Adrenal gland (tissue), 12 donors: Measurements from ENCODE around the gene UGT1A3. TPM values are rescaled to one million over a fixed set of nuclear protein-coding genes. Genes with fewer than 3 reads are reported as not detected.

Source experiments
- DNase-seq, 7 donors: peaks; one replicate each; pipeline ENCODE4 v3.0.0-alpha.2; 2019 to 2020
- H3K27ac ChIP-seq, 5 donors: fragments of 200-600 bp; sonication (generic) in 4 of 5; 1 replicate in 3 of 5; 2 replicates in 2 of 5; pipeline versions ENCODE4 v1.5.1 to v1.8.0; 2016 to 2020; ENCODE audit warnings: mild to moderate bottlenecking in 1 of 5
- H3K27me3 ChIP-seq: fragments of 200-600 bp; 2 replicates; pipeline ENCODE4 v1.8.0; 2021
- H3K36me3 ChIP-seq, 2 donors: fragments of 200-600 bp; replicated peaks in 1 of 2; 1 replicate in 1 of 2; 2 replicates in 1 of 2; pipeline versions ENCODE4 v1.5.1 to v1.8.0; 2018 to 2022
- H3K4me1 ChIP-seq, 2 donors: fragments of 200-600 bp; replicated peaks in 1 of 2; 1 replicate in 1 of 2; 2 replicates in 1 of 2; pipeline versions ENCODE4 v1.5.1 to v1.8.0; 2018 to 2021
- H3K4me3 ChIP-seq, 4 donors: fragments of 200-600 bp; sonication (generic) in 3 of 4; one replicate each; pipeline ENCODE4 v1.5.1; 2016 to 2018
- H3K9me3 ChIP-seq, 3 donors: fragments of 200-600 bp; sonication (generic) in 1 of 3; replicated peaks in 1 of 3; 1 replicate in 2 of 3; 2 replicates in 1 of 3; pipeline versions ENCODE4 v1.5.1 to v1.8.0; 2016 to 2021
- CTCF ChIP-seq, 6 experiments: fragments of 450-650 bp in 4 of 6; fragments of 200-600 bp in 2 of 6; sonication (generic) in 1 of 6; IDR thresholded peaks; 1 replicate in 5 of 6; 2 replicates in 1 of 6; pipeline versions ENCODE4 v1.5.1 to v1.8.0; 2016 to 2021; ENCODE audit warnings: antibody characterized with exemption in 6 of 6, mild to moderate bottlenecking in 2 of 6, moderate library complexity in 1 of 6
- POLR2A ChIP-seq, 2 donors: fragments of 450-650 bp; IDR thresholded peaks; one replicate each; pipeline ENCODE4 v1.6.1; 2017; ENCODE audit warnings: antibody characterized with exemption in 2 of 2, mild to moderate bottlenecking in 2 of 2, moderate library complexity in 1 of 2
- WGBS, 4 donors: extraction: QIAGEN DNeasy Blood & Tissue Kit in 2 of 4; methylation state at CpG; one replicate each; pipeline versions ENCODE4 v1.1.5 to v1.1.7; 2013 to 2017; 5-methylcytosine and 5-hydroxymethylcytosine counted together
- intact Hi-C, 2 donors: fragments of 100-400 bp; cut with DNase I; formaldehyde crosslinking; loops; one replicate each; pipeline versions ENCODE4 v1.14.1 to v1.15.0; 2022 to 2023
- polyA plus RNA-seq, 3 donors: library from polyadenylated mRNA; stranded (reverse); fragments of 200-250 nt in 2 of 3; fragments of 350-450 nt in 1 of 3; fragmentation: Illumina TruSeq in 1 of 3; extraction: RNeasy Lipid Tissue Mini Kit (QIAGEN cat#74804) in 1 of 3; gene quantifications; one replicate each; pipeline ENCODE4 v1.2.3, GENCODE V29; 2013 to 2014
- total RNA-seq, 9 donors: library from RNA; depleted of rRNA in 4 of 9; stranded (reverse); fragments of >200 nt in 4 of 9; fragments of 120-200 nt in 1 of 9; fragmentation: NEBNext Ultra II Directional in 1 of 9; extraction: Animal tissue kit (Norgen Biotek cat#: 25700) in 1 of 9; gene quantifications; one replicate each; pipeline versions ENCODE4 v1.1.0 to v1.2.4, GENCODE V29; 2013 to 2023
- donor health status: healthy with polysubstance abuse.
- donor health status: Bipolar disorder and iron deficiency.
- donor health status: DM: yes; HTN: yes; CAD: no.
- donor health status: DM: no; HTN: no; CAD: no.
- donor health status: DM: no; HTN: no; CAD: no.
- donor health status: DM: yes; HTN: yes; CAD: no.

UGT1A3 gene
- total and polyA plus RNA-seq, 12 donors, result not detected

DNA sequence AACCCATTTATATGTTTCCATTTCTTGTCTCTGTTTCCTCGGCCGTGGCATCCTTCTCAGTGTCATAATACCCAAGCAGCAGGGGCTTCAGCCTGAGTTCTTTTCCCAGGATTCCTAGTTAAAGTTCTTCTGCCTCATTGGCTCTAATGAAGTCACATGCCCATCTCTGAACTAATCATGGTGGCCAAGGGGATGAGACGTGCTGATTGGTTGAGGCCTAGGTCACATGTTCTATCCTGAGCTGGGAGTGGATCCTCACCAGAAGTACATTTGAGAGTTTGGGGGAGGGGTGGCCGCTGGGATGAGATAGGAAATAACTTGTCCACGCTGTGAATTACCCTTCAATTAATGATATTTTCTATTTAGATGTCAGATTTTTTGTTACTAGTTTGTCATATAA lies 19.9 kb upstream of the UGT1A3 start:
- WGBS, 4 donors, result 52 to 73% (median 72%) methylated on average over 5 of the region's 5 CpGs
- Histone ChIP-seq H3K27ac (no peak overlapping the region), H3K4me3 (no peak overlapping the region), H3K4me1 (no peaks in the 10 kb centered on the region), H3K27me3 (peaks cover 19% of the 10 kb centered on the region), H3K9me3 (no peaks in the 10 kb centered on the region), H3K36me3 (no peaks in the 10 kb centered on the region)
- DNase-seq, result no peak
- TF ChIP-seq CTCF (IDR thresholded peaks at IDR 0.05) (no peak), POLR2A (IDR thresholded peaks at IDR 0.05) (no peak)
- intact Hi-C loops, result no loop called here

- H3K9me3 ChIP-seq, result no peaks in the 10 kb centered on the region
- peak; percentile 83 to 91 (median 90) for DNase-seq
- peaks cover 25% of the 10 kb centered on the region for H3K27me3 ChIP-seq
- WGBS, 4 donors, result 24 to 36% (median 31%) methylated on average over 7 to 11 of the region's 11 CpGs
- H3K4me1 ChIP-seq, result no peaks in the 10 kb centered on the region
- H3K36me3 ChIP-seq, result no peaks in the 10 kb centered on the region
- no peak overlapping the region for H3K4me3 ChIP-seq
- no peak for TF ChIP-seq POLR2A (IDR thresholded peaks at IDR 0.05)
- peak; percentile 82 to 95 (median 84) for TF ChIP-seq CTCF (IDR thresholded peaks at IDR 0.05)
- H3K27ac ChIP-seq, result no peak overlapping the region
- intact Hi-C loops, result loop anchor here (10.0 kb wide), 2 partner anchors 147 to 267 kb away; partner anchors contain the start of gene USP40 (in 1 of the 2)
Measured at GRCh38 chr2:233711312-233712008, 17.4 kb upstream of the UGT1A3 start.

GRCh38 chr2:233712611-233713261 lies 16.1 kb upstream of the UGT1A3 start, which contains the start of gene UGT1A5:
UGT1A5 (plus strand) TSS chr2:233712907; CDS start chr2:233712992, 85 bp downstream.
- Histone ChIP-seq H3K36me3 (no peaks in the 10 kb centered on the region), H3K4me3 (no peak within 1 kb of the TSS), H3K27ac (no peak within 1 kb of the TSS), H3K9me3 (no peaks in the 10 kb centered on the region), H3K27me3 (peaks cover 35% of the 10 kb centered on the region), H3K4me1 (no peaks in the 10 kb centered on the region)
- intact Hi-C loops, result loop anchor here (10.0 kb wide), 2 partner anchors 148 to 268 kb away; partner anchors contain the start of gene USP40 (in 1 of the 2)
- WGBS, 4 donors, result 64 to 73% (median 68%) methylated on average over 14 of the region's 14 CpGs
- no peak for DNase-seq
- TF ChIP-seq POLR2A (IDR thresholded peaks at IDR 0.05), result no peak
- no peak for TF ChIP-seq CTCF (IDR thresholded peaks at IDR 0.05)

DNA sequence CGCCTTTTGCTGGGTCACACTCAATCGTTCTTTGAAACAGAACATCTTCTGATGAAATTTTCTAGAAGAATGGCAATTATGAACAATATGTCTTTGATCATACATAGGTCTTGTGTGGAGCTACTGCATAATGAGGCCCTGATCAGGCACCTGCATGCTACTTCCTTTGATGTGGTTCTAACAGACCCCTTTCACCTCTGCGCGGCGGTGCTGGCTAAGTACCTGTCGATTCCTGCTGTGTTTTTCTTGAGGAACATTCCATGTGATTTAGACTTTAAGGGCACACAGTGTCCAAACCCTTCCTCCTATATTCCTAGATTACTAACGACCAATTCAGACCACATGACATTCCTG lies 15.6 kb upstream of the UGT1A3 start:
- Histone ChIP-seq H3K4me3 (no peak overlapping the region), H3K27ac (no peak overlapping the region), H3K9me3 (no peaks in the 10 kb centered on the region), H3K27me3 (peaks cover 32% of the 10 kb centered on the region), H3K36me3 (no peaks in the 10 kb centered on the region), H3K4me1 (no peaks in the 10 kb centered on the region)
- no peak for DNase-seq
- intact Hi-C loops, result loop anchor here (10.0 kb wide), 2 partner anchors 148 to 268 kb away; partner anchors contain the start of gene USP40 (in 1 of the 2)
- 67 to 74% (median 70%) methylated on average over 7 of the region's 7 CpGs for WGBS, 4 donors
- TF ChIP-seq CTCF (IDR thresholded peaks at IDR 0.05), result no peak
- no peak for TF ChIP-seq POLR2A (IDR thresholded peaks at IDR 0.05)
